ENCODE data around the gene TYMS.
"Not testable (repeated sequence)": the region's sequence is repeated elsewhere in the genome, so short reads cannot be mapped to it uniquely, and the experiment has no call there.

The TYMS gene

DNA sequence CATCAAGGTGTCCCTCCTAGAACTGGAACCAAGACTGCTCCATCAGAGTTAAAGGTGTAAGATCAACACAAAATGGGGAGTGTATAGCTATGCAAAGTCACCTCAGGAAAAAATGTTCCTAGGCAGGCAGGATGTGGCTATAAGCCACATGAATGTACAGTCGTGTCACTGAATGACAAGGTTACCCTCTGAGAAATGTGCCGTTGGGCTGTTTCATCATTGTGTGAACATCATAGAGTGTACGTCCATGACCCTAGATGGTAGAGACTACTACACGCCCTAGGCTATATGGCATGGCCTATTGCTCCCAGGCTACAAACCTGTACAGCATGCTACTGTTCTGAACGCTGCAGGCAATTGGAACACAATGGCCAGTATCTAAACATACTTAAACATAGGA, 24.5 kb downstream of the TYMS start:
- no peaks in the 10 kb centered on the region for H3K27me3 ChIP-seq (ENCODE audit: insufficient read depth, poor library complexity, severe bottlenecking)
- no peak for DNase-seq (ENCODE audit: low read depth in 1 of 2, low spot score in 1 of 2)
- H3K4me3 ChIP-seq (replicated peaks; ENCODE audit: insufficient read depth, low read length), result no peak overlapping the region
- H3K27ac ChIP-seq (replicated peaks), result no peak overlapping the region
- TF ChIP-seq GABPA (IDR thresholded peaks at IDR 0.05; ENCODE audit: low read depth) (no peak), POLR2AphosphoS5 (IDR thresholded peaks at IDR 0.05; ENCODE audit: low read depth) (no peak), SPI1 (IDR thresholded peaks at IDR 0.05; ENCODE audit: borderline replicate concordance, low read depth) (no peak)
- TF ChIP-seq, protein P1, sequence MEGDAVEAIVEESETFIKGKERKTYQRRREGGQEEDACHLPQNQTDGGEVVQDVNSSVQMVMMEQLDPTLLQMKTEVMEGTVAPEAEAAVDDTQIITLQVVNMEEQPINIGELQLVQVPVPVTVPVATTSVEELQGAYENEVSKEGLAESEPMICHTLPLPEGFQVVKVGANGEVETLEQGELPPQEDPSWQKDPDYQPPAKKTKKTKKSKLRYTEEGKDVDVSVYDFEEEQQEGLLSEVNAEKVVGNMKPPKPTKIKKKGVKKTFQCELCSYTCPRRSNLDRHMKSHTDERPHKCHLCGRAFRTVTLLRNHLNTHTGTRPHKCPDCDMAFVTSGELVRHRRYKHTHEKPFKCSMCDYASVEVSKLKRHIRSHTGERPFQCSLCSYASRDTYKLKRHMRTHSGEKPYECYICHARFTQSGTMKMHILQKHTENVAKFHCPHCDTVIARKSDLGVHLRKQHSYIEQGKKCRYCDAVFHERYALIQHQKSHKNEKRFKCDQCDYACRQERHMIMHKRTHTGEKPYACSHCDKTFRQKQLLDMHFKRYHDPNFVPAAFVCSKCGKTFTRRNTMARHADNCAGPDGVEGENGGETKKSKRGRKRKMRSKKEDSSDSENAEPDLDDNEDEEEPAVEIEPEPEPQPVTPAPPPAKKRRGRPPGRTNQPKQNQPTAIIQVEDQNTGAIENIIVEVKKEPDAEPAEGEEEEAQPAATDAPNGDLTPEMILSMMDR (IDR thresholded peaks at IDR 0.05; ENCODE audit: insufficient read depth, low read length), result no peak
- TF ChIP-seq, protein P2, sequence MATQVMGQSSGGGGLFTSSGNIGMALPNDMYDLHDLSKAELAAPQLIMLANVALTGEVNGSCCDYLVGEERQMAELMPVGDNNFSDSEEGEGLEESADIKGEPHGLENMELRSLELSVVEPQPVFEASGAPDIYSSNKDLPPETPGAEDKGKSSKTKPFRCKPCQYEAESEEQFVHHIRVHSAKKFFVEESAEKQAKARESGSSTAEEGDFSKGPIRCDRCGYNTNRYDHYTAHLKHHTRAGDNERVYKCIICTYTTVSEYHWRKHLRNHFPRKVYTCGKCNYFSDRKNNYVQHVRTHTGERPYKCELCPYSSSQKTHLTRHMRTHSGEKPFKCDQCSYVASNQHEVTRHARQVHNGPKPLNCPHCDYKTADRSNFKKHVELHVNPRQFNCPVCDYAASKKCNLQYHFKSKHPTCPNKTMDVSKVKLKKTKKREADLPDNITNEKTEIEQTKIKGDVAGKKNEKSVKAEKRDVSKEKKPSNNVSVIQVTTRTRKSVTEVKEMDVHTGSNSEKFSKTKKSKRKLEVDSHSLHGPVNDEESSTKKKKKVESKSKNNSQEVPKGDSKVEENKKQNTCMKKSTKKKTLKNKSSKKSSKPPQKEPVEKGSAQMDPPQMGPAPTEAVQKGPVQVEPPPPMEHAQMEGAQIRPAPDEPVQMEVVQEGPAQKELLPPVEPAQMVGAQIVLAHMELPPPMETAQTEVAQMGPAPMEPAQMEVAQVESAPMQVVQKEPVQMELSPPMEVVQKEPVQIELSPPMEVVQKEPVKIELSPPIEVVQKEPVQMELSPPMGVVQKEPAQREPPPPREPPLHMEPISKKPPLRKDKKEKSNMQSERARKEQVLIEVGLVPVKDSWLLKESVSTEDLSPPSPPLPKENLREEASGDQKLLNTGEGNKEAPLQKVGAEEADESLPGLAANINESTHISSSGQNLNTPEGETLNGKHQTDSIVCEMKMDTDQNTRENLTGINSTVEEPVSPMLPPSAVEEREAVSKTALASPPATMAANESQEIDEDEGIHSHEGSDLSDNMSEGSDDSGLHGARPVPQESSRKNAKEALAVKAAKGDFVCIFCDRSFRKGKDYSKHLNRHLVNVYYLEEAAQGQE (IDR thresholded peaks at IDR 0.05; ENCODE audit: insufficient replicate concordance, low read depth), result no peak

DNA sequence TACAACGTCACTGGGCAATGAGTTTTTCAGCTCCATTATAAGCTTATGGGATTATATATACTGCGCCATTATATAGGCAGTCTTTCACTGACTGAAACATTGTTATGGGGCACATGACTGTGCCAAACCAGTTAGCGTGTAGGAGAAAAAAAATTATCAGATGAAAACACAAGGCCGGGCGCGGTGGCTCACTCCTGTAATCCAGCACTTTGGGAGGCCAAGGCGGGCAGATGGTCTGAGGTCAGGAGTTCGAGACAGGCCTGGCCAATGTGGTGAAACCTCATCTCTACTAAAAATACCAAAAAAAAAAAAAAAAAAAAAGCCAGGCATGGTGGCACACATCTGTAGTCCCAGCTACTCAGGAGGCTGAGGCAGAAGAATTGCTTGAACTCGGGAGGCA, 25.0 kb downstream of the TYMS start:
- H3K4me3 ChIP-seq (replicated peaks; ENCODE audit: insufficient read depth, low read length); DNase-seq (ENCODE audit: low read depth in 1 of 2, low spot score in 1 of 2); H3K27ac ChIP-seq (replicated peaks); H3K27me3 ChIP-seq (ENCODE audit: insufficient read depth, poor library complexity, severe bottlenecking): not testable (repeated sequence)

- H3K4me3 ChIP-seq (replicated peaks; ENCODE audit: insufficient read depth, low read length), result no peak overlapping the region
- DNase-seq (ENCODE audit: low read depth in 1 of 2, low spot score in 1 of 2), result no peak
- H3K27ac ChIP-seq (replicated peaks), result no peak overlapping the region
- TF ChIP-seq POLR2AphosphoS5 (IDR thresholded peaks at IDR 0.05; ENCODE audit: low read depth) (no peak), SPI1 (IDR thresholded peaks at IDR 0.05; ENCODE audit: borderline replicate concordance, low read depth) (no peak), GABPA (IDR thresholded peaks at IDR 0.05; ENCODE audit: low read depth) (no peak)
- TF ChIP-seq, protein P2 (IDR thresholded peaks at IDR 0.05; ENCODE audit: insufficient replicate concordance, low read depth), result no peak
- TF ChIP-seq, protein P1 (IDR thresholded peaks at IDR 0.05; ENCODE audit: insufficient read depth, low read length), result no peak
- no peaks in the 10 kb centered on the region for H3K27me3 ChIP-seq (ENCODE audit: insufficient read depth, poor library complexity, severe bottlenecking)
Observed at GRCh38 chr18:682833-683232, 25.4 kb downstream of the TYMS start.

GRCh38 chr18:683531-683930, 26.1 kb downstream of the TYMS start:
- Histone ChIP-seq H3K4me3 (replicated peaks; ENCODE audit: insufficient read depth, low read length) (no peak overlapping the region), H3K27me3 (ENCODE audit: insufficient read depth, poor library complexity, severe bottlenecking) (no peaks in the 10 kb centered on the region), H3K27ac (replicated peaks) (no peak overlapping the region)
- TF ChIP-seq GABPA (IDR thresholded peaks at IDR 0.05; ENCODE audit: low read depth), result no peak
- TF ChIP-seq POLR2AphosphoS5 (IDR thresholded peaks at IDR 0.05; ENCODE audit: low read depth), result no peak; the same call in 1 of the 2 replicates
- TF ChIP-seq, protein P1 (IDR thresholded peaks at IDR 0.05; ENCODE audit: insufficient read depth, low read length), result no peak
- TF ChIP-seq SPI1 (IDR thresholded peaks at IDR 0.05; ENCODE audit: borderline replicate concordance, low read depth), result no peak
- TF ChIP-seq, protein P2 (IDR thresholded peaks at IDR 0.05; ENCODE audit: insufficient replicate concordance, low read depth), result no peak
- DNase-seq (ENCODE audit: low read depth in 1 of 2, low spot score in 1 of 2), result no peak
